Measurements from ENCODE around the gene FTH1. TPM values are rescaled to one million over a fixed set of nuclear protein-coding genes. Genes with fewer than 3 reads are reported as not detected.

The FTH1 gene
- total and polyA plus RNA-seq, 2 donors: 326 to 3,415 TPM

DNA sequence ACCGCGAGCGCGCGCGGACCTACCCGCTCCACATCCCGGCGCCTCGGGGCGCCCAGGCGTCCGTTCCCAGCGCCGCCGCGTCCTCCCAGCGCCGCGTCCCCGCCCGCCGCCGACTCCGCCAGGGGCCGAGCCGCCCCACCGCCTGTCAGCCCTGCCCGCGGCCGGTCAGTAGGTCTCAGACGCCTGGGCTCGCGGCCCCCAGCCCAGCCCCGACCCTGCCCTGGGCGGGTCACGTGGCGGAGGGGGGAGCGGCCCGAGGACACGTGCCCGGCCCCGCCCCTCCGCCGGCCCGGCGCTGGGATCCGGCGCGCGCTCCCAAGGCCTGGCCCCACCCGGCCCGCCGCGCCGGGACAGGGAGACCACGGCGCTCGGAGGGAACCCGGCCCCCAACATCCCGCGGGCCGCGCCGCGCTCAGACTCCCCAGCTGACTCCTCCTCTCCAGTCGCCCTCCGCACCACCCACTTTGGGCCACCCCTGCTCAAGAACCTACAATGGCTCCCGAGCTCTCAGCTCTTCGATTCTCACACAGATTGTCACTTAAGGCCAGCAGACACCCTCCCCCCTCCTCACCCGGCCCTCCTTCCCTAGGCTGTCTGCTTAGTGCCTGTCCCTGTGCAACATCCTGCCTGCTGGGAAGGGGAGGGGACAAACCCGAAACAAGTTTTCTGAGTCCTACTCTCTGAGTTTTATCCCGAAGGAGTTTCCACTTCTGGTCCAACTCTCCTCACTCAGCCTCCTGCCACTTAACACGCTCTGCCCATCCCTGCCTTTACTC, 49.9 kb downstream of the FTH1 start, which contains the start of gene RAB3IL1:
Gene RAB3IL1, minus strand, starts transcription at position 233 of the 776 bp plus-strand sequence. Its CDS starts 199 bp downstream, at position 34.
- Histone ChIP-seq H3K27ac (ENCODE audit: low read depth in 1 of 2, low read length in 1 of 2) (peak within 1 kb of the TSS in 1 of 2 donors; percentile 71), H3K4me1 (ENCODE audit: control insufficient read depth in 2 of 2, insufficient read depth in 2 of 2, low read length in 2 of 2) (peaks cover 0 to 3% of the 10 kb centered on the region in 2 donors), H3K9me3 (ENCODE audit: control insufficient read depth in 2 of 2, insufficient read depth in 1 of 2, low read length in 1 of 2) (no peaks in the 10 kb centered on the region), H3K4me3 (ENCODE audit: low read length in 2 of 2) (peak within 1 kb of the TSS; percentile 20 to 45), H3K36me3 (ENCODE audit: control insufficient read depth in 2 of 2, insufficient read depth in 2 of 2, low read length in 1 of 2) (no peaks in the 10 kb centered on the region), H3K27me3 (ENCODE audit: control insufficient read depth in 2 of 2, insufficient read depth in 1 of 2, low read length in 1 of 2) (peaks cover 41 to 81% of the 10 kb centered on the region in 2 donors)
- DNase-seq (ENCODE audit: low read depth in 6 of 9, low spot score in 9 of 9): no peak
- 5% methylated on average over 74 of the region's 74 CpGs for WGBS

DNA sequence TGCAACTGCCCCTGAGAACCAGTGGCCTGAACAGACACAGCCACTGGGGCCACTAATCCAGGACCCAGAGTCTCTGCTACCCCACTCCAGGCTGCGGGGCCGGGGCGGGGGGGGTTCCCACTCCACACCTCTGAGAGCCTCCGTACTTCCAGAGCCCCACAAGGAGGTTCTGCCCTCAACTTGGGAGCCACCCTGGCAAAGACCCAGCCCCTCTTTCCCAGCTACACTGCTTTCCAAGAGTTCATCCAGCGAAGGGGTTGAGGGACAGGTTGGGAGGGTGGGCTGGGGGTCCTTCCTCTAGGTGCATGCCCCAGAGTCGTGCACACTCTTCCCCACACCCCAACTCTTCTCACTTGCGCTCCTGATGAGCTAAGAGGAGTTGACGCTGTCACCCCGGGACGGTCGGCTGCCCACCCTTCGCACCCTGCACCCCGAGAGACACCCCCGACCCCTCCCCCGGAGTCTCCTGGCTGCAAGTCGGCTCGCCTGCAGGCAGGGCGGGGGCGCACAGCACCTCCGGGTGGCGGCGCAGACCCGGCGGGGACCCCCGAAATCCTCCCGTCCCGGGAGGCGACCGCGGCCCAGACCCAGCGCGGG, 50.6 kb downstream of the FTH1 start:
- no peak overlapping the region for H3K27ac ChIP-seq (ENCODE audit: low read depth in 1 of 2, low read length in 1 of 2)
- DNase-seq (ENCODE audit: low read depth in 6 of 9, low spot score in 9 of 9): no peak
- H3K36me3 ChIP-seq (ENCODE audit: control insufficient read depth in 2 of 2, insufficient read depth in 2 of 2, low read length in 1 of 2): no peaks in the 10 kb centered on the region
- peak overlapping the region; percentile 20 to 45 for H3K4me3 ChIP-seq (ENCODE audit: low read length in 2 of 2)
- H3K9me3 ChIP-seq (ENCODE audit: control insufficient read depth in 2 of 2, insufficient read depth in 1 of 2, low read length in 1 of 2): no peaks in the 10 kb centered on the region
- no peaks in the 10 kb centered on the region for H3K4me1 ChIP-seq (ENCODE audit: control insufficient read depth in 2 of 2, insufficient read depth in 2 of 2, low read length in 2 of 2)
- 8% methylated on average over 32 of the region's 32 CpGs for WGBS
- H3K27me3 ChIP-seq (ENCODE audit: control insufficient read depth in 2 of 2, insufficient read depth in 1 of 2, low read length in 1 of 2): peaks cover 41 to 79% of the 10 kb centered on the region in 2 donors

DNA sequence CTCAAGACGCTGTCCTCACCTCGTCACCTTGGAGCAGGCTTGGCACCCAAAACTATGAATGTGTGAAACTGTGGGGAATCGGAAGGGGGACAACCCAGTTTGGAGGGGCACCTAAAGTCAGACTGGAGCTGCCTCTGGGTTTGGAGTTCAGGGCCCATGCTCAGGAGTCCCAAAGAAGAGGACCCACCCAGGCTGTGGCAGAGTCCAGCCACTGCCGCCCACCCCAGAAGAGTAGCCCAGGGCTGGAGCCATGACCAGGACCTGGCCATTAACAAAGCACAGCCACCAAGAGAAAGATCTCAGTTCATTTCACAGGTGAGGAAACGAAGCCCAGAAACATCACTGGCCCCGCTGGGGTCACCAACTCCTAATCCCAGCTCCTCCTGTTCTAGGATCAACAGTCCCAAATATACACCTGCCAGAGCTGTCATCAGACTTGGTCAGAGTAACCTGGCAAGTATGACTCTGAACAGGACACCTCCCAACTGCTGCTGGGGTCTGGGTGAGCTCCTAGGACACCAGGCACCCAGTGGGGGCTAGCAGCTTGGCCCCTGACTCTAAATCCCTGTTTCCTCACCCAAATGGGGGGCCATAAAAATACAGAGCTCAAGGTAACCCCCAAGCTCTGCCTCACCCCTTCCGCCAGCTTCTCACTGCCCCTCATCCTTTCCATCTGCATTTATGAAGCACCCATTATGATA, 52.8 kb downstream of the FTH1 start:
- Histone ChIP-seq H3K36me3 (ENCODE audit: control insufficient read depth in 2 of 2, insufficient read depth in 2 of 2, low read length in 1 of 2) (no peaks in the 10 kb centered on the region), H3K4me3 (ENCODE audit: low read length in 2 of 2) (no peak overlapping the region), H3K27me3 (ENCODE audit: control insufficient read depth in 2 of 2, insufficient read depth in 1 of 2, low read length in 1 of 2) (peaks cover 39 to 63% of the 10 kb centered on the region in 2 donors), H3K27ac (ENCODE audit: low read depth in 1 of 2, low read length in 1 of 2) (no peak overlapping the region), H3K9me3 (ENCODE audit: control insufficient read depth in 2 of 2, insufficient read depth in 1 of 2, low read length in 1 of 2) (no peaks in the 10 kb centered on the region), H3K4me1 (ENCODE audit: control insufficient read depth in 2 of 2, insufficient read depth in 2 of 2, low read length in 2 of 2) (peaks cover 0 to 4% of the 10 kb centered on the region in 2 donors)
- 97% methylated on average over 7 of the region's 7 CpGs for WGBS
- DNase-seq (ENCODE audit: low read depth in 6 of 9, low spot score in 9 of 9): no peak

Other genes starting within 250 kb of the FTH1 start
- gene MYRF, start 215.0 kb downstream of the FTH1 start, total RNA-seq: 0.09 TPM
- gene MYRF, start 215.0 kb downstream of the FTH1 start, polyA plus RNA-seq: 0.62 TPM
- 161 TPM for gene TMEM258, start 175.0 kb downstream of the FTH1 start, total RNA-seq
- 148 TPM for gene TMEM258, start 175.0 kb downstream of the FTH1 start, polyA plus RNA-seq
- 84.1 TPM for gene FEN1, start 174.7 kb downstream of the FTH1 start, total RNA-seq
- 10.0 TPM for gene FEN1, start 174.7 kb downstream of the FTH1 start, polyA plus RNA-seq
- gene FADS1, start 150.6 kb downstream of the FTH1 start, total RNA-seq: 12.9 TPM
- gene FADS1, start 150.6 kb downstream of the FTH1 start, polyA plus RNA-seq: 4.4 TPM
- 39.5 TPM for gene FADS2, start 139.3 kb downstream of the FTH1 start, total RNA-seq
- gene FADS2, start 139.3 kb downstream of the FTH1 start, polyA plus RNA-seq: 11.2 TPM
- gene FADS3, start 76.1 kb downstream of the FTH1 start, total RNA-seq: 4.7 TPM
- gene FADS3, start 76.1 kb downstream of the FTH1 start, polyA plus RNA-seq: 19.3 TPM
- gene RAB3IL1, start 50.1 kb downstream of the FTH1 start, total RNA-seq: 3.6 TPM
- gene RAB3IL1, start 50.1 kb downstream of the FTH1 start, polyA plus RNA-seq: 14.2 TPM
- gene BEST1, start 17.3 kb downstream of the FTH1 start, total RNA-seq: 0.47 TPM
- 3.3 TPM for gene BEST1, start 17.3 kb downstream of the FTH1 start, polyA plus RNA-seq
- 24.7 TPM for gene INCENP, start 156.4 kb upstream of the FTH1 start, total RNA-seq
- gene INCENP, start 156.4 kb upstream of the FTH1 start, polyA plus RNA-seq: 5.2 TPM
- gene SCGB1D1, start 222.6 kb upstream of the FTH1 start, total RNA-seq: 1.6 TPM
- 9.3 TPM for gene SCGB1D1, start 222.6 kb upstream of the FTH1 start, polyA plus RNA-seq
- 3.0 TPM for gene SCGB2A1, start 241.0 kb upstream of the FTH1 start, total RNA-seq
- 39.2 TPM for gene SCGB2A1, start 241.0 kb upstream of the FTH1 start, polyA plus RNA-seq

All from thymus (tissue), 11 donors.